Liver (tissue), 9 donors: ENCODE measurements around the gene ALG3. TPM values are rescaled to one million over a fixed set of nuclear protein-coding genes. Genes with fewer than 3 reads are reported as not detected.

ENCODE experiments used
- DNase-seq: peaks from one replicate; pipeline ENCODE4 v3.0.0-alpha.2; 2017; ENCODE audit warnings: low spot score
- H3K27ac ChIP-seq, 2 donors: one replicate each; pipeline ENCODE4 v1.7.0; 2013; ENCODE audit warnings: inconsistent platforms in 2 of 2, low read length in 2 of 2, control low read depth in 1 of 2, low read depth in 1 of 2, mild to moderate bottlenecking in 1 of 2
- H3K27me3 ChIP-seq, 4 donors: one replicate each; pipeline versions ENCODE4 v1.6.1 to v1.7.0; 2013; ENCODE audit warnings: low read length in 3 of 4, inconsistent platforms in 1 of 4, mild to moderate bottlenecking in 1 of 4, moderate library complexity in 1 of 4; ENCODE audit not compliant: control insufficient read depth in 4 of 4, insufficient read depth in 4 of 4
- H3K36me3 ChIP-seq, 4 donors: one replicate each; pipeline versions ENCODE4 v1.6.1 to v1.7.0; 2013; ENCODE audit warnings: low read length in 3 of 4, mild to moderate bottlenecking in 3 of 4, low read depth in 1 of 4, moderate library complexity in 1 of 4; ENCODE audit not compliant: control insufficient read depth in 4 of 4, insufficient read depth in 3 of 4
- H3K4me1 ChIP-seq, 4 donors: one replicate each; pipeline versions ENCODE4 v1.6.1 to v1.7.0; 2013; ENCODE audit warnings: low read length in 3 of 4, mild to moderate bottlenecking in 3 of 4, moderate library complexity in 1 of 4; ENCODE audit not compliant: control insufficient read depth in 4 of 4, insufficient read depth in 4 of 4
- H3K4me3 ChIP-seq, 3 donors: one replicate each; pipeline versions ENCODE4 v1.6.1 to v1.7.0; 2013; ENCODE audit warnings: low read length in 3 of 3, control low read depth in 1 of 3, low read depth in 1 of 3, mild to moderate bottlenecking in 1 of 3
- H3K9ac ChIP-seq, 2 donors: one replicate each; pipeline ENCODE4 v1.7.0; 2013; ENCODE audit warnings: low read length in 2 of 2, mild to moderate bottlenecking in 2 of 2, moderate library complexity in 2 of 2, control low read depth in 1 of 2, low read depth in 1 of 2
- H3K9me3 ChIP-seq, 4 donors: one replicate each; pipeline versions ENCODE4 v1.6.1 to v1.7.0; 2013; ENCODE audit warnings: low read length in 3 of 4; ENCODE audit not compliant: control insufficient read depth in 4 of 4
- EGR1 ChIP-seq, 2 donors: IDR thresholded peaks; 2 replicates each; pipeline ENCODE4 v1.6.1; 2016 to 2018; ENCODE audit warnings: antibody characterized with exemption in 2 of 2, low read depth in 2 of 2
- GABPA ChIP-seq, 2 donors: IDR thresholded peaks in 1 of 2; conservative IDR thresholded peaks in 1 of 2; 2 replicates each; pipeline ENCODE4 v1.6.1; 2016; ENCODE audit warnings: antibody characterized with exemption in 2 of 2, mild to moderate bottlenecking in 1 of 2, moderate library complexity in 1 of 2
- HNF4A ChIP-seq, 2 donors: conservative IDR thresholded peaks; 2 replicates each; pipeline ENCODE4 v1.6.1; 2016; ENCODE audit warnings: antibody characterized with exemption in 2 of 2, mild to moderate bottlenecking in 2 of 2
- HNF4G ChIP-seq: IDR thresholded peaks from 2 replicates; pipeline ENCODE4 v1.6.1; 2016; ENCODE audit warnings: antibody characterized with exemption
- JUND ChIP-seq, 2 donors: IDR thresholded peaks; 2 replicates each; pipeline ENCODE4 v1.6.1; 2016; ENCODE audit warnings: antibody characterized with exemption in 2 of 2
- NR2F2 ChIP-seq: IDR thresholded peaks from 2 replicates; pipeline ENCODE4 v1.6.1; 2016; ENCODE audit warnings: antibody characterized with exemption
- RXRA ChIP-seq, 2 donors: IDR thresholded peaks; 2 replicates each; pipeline ENCODE4 v1.6.1; 2017 to 2018; ENCODE audit warnings: antibody characterized with exemption in 2 of 2, mild to moderate bottlenecking in 1 of 2
- SP1 ChIP-seq: IDR thresholded peaks from 2 replicates; pipeline ENCODE4 v1.6.1; 2018; ENCODE audit warnings: antibody characterized with exemption, mild to moderate bottlenecking
- TAF1 ChIP-seq: conservative IDR thresholded peaks from 2 replicates; pipeline ENCODE4 v1.6.1; 2016; ENCODE audit warnings: antibody characterized with exemption, mild to moderate bottlenecking
- YY1 ChIP-seq: IDR thresholded peaks from 2 replicates; pipeline ENCODE4 v1.6.1; 2016; ENCODE audit warnings: antibody characterized with exemption, mild to moderate bottlenecking
- WGBS: extraction: QIAGEN DNeasy Blood & Tissue Kit; methylation state at CpG from one replicate; pipeline ENCODE4 v1.1.7; 2013; 5-methylcytosine and 5-hydroxymethylcytosine counted together
- polyA plus RNA-seq, 2 donors: library from polyadenylated mRNA; stranded (reverse) in 1 of 2; unstranded in 1 of 2; fragments of 200-250 nt in 1 of 2; fragments of >200 nt in 1 of 2; fragmentation: Nextera tagmentation in 1 of 2; extraction: Ambion mirVana in 1 of 2; gene quantifications; one replicate each; pipeline versions ENCODE4 v1.2.1 to v1.2.3, GENCODE V29; 2013 to 2015
- total RNA-seq, 2 donors: library from RNA; depleted of rRNA; stranded (reverse); fragments of >200 nt; gene quantifications; one replicate each; pipeline ENCODE4 v1.2.3, GENCODE V29; 2014
- TF ChIP-seq, protein P1 (sequence below): IDR thresholded peaks from 2 replicates; pipeline ENCODE4 v1.6.1; 2016; ENCODE audit warnings: antibody characterized with exemption
- TF ChIP-seq, protein P2 (sequence below): fragments of 150-350 bp; IDR thresholded peaks from 2 replicates; pipeline ENCODE4 v1.5.1; 2017; ENCODE audit warnings: improper control_type of control experiment, low read depth, low read length; ENCODE audit not compliant: missing input control
- TF ChIP-seq, protein P3 (sequence below): IDR thresholded peaks from 2 replicates; pipeline ENCODE4 v1.6.1; 2016; ENCODE audit warnings: antibody characterized with exemption
- TF ChIP-seq, protein P4 (sequence below): IDR thresholded peaks from 2 replicates; pipeline ENCODE4 v1.6.1; 2016; ENCODE audit warnings: antibody characterized with exemption
- donor health status: healthy.
- donor health status: healthy.
- donor health status: healthy.
- donor health status: healthy.
- donor health status: healthy.

ALG3 gene
- total and polyA plus RNA-seq, 4 donors, result 27.7 to 78.6 (median 64.5) TPM

DNA sequence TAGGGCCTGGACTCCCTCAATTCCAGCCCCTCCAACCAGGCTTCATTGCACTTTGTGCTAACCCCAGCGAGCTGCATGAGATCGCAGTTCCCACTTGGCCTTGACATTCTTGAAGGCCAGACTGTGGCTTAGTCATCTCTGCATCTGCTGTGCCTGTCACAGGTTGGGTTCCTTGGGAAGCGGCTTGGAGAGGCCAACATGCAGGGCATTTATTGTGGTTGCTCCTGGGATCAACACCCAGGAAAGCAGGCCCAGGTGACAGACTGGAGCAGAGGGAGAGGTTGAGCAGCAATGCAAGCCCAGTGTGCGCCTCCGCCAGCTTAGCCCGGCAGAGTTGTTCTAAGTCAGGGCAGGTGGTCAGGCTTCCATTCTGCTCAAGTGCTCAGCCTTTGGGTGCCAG is 52.2 kb downstream of the ALG3 start:
- no peak for DNase-seq

DNA sequence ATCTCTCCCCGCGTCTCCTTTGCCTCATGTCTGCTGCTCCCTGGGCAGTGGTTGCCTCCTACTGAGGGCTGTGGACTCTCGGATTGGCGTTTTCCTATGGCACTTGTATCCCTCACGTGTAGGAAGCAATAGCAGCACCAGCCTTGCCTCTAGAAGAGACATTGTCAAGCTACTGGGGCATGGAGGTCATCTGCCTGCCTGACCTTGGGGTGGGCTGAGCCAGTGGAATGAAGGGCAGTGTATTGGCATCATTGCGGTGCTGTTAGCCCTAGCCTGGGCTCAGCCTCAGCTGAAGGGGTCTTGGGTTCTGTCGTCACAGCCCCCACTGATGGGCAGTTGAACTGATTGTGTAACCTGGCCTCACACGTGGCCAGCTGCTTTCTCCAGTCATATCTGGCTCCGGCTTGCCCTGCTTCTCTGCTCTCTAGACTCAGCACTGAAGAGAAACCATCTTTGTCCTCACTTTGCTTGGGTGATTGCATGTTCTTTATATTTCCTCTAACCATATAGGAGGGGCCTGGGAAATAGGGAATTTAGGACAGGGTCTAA is 54.7 kb downstream of the ALG3 start:
- no peak overlapping the region for H3K9ac ChIP-seq
- H3K9me3 ChIP-seq, result no peaks in the 10 kb centered on the region
- H3K4me3 ChIP-seq, result no peak overlapping the region
- DNase-seq, result no peak
- H3K36me3 ChIP-seq, result peaks cover 19 to 67% (median 54%) of the 10 kb centered on the region in 4 donors
- WGBS, result 89% methylated on average over 9 of the region's 9 CpGs
- no peaks in the 10 kb centered on the region for H3K27me3 ChIP-seq
- H3K27ac ChIP-seq, result no peak overlapping the region
- H3K4me1 ChIP-seq, result no peaks in the 10 kb centered on the region
- TF ChIP-seq YY1 (no peak), EGR1 (IDR thresholded peaks at IDR 0.05; ENCODE audit: low read depth in 2 of 2) (no peak), JUND (IDR thresholded peaks at IDR 0.05) (no peak), NR2F2 (no peak), HNF4G (no peak), HNF4A (conservative IDR thresholded peaks at IDR 0.05) (no peak), SP1 (no peak), RXRA (IDR thresholded peaks at IDR 0.05) (no peak), TAF1 (no peak)
- TF ChIP-seq, protein P1, sequence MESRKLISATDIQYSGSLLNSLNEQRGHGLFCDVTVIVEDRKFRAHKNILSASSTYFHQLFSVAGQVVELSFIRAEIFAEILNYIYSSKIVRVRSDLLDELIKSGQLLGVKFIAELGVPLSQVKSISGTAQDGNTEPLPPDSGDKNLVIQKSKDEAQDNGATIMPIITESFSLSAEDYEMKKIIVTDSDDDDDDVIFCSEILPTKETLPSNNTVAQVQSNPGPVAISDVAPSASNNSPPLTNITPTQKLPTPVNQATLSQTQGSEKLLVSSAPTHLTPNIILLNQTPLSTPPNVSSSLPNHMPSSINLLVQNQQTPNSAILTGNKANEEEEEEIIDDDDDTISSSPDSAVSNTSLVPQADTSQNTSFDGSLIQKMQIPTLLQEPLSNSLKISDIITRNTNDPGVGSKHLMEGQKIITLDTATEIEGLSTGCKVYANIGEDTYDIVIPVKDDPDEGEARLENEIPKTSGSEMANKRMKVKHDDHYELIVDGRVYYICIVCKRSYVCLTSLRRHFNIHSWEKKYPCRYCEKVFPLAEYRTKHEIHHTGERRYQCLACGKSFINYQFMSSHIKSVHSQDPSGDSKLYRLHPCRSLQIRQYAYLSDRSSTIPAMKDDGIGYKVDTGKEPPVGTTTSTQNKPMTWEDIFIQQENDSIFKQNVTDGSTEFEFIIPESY, result no peak
- TF ChIP-seq, protein P2, sequence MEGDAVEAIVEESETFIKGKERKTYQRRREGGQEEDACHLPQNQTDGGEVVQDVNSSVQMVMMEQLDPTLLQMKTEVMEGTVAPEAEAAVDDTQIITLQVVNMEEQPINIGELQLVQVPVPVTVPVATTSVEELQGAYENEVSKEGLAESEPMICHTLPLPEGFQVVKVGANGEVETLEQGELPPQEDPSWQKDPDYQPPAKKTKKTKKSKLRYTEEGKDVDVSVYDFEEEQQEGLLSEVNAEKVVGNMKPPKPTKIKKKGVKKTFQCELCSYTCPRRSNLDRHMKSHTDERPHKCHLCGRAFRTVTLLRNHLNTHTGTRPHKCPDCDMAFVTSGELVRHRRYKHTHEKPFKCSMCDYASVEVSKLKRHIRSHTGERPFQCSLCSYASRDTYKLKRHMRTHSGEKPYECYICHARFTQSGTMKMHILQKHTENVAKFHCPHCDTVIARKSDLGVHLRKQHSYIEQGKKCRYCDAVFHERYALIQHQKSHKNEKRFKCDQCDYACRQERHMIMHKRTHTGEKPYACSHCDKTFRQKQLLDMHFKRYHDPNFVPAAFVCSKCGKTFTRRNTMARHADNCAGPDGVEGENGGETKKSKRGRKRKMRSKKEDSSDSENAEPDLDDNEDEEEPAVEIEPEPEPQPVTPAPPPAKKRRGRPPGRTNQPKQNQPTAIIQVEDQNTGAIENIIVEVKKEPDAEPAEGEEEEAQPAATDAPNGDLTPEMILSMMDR, result no peak
- TF ChIP-seq, protein P3, sequence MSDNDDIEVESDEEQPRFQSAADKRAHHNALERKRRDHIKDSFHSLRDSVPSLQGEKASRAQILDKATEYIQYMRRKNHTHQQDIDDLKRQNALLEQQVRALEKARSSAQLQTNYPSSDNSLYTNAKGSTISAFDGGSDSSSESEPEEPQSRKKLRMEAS, result no peak

More for the DNA sequence above, 52.2 kb downstream of the ALG3 start:
- TF ChIP-seq, protein P2, result no peak
- TF ChIP-seq, protein P4, sequence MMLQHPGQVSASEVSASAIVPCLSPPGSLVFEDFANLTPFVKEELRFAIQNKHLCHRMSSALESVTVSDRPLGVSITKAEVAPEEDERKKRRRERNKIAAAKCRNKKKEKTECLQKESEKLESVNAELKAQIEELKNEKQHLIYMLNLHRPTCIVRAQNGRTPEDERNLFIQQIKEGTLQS, result no peak
- TF ChIP-seq RXRA (IDR thresholded peaks at IDR 0.05) (no peak), SP1 (no peak), GABPA (IDR thresholded peaks at IDR 0.05 in 1 of 2, conservative IDR thresholded peaks at IDR 0.05 in 1 of 2) (no peak), HNF4G (no peak), JUND (IDR thresholded peaks at IDR 0.05) (no peak), YY1 (no peak), TAF1 (no peak), HNF4A (conservative IDR thresholded peaks at IDR 0.05) (no peak), EGR1 (IDR thresholded peaks at IDR 0.05; ENCODE audit: low read depth in 2 of 2) (no peak)
- TF ChIP-seq, protein P3, result no peak
- TF ChIP-seq, protein P1, result no peak
- Histone ChIP-seq H3K27ac (no peak overlapping the region), H3K4me3 (no peak overlapping the region), H3K4me1 (no peaks in the 10 kb centered on the region), H3K36me3 (peaks cover 9 to 42% (median 31%) of the 10 kb centered on the region in 4 donors), H3K9me3 (no peaks in the 10 kb centered on the region), H3K27me3 (no peaks in the 10 kb centered on the region), H3K9ac (no peak overlapping the region)
- WGBS, result 93% methylated on average over 6 of the region's 6 CpGs
